Activated CD8-positive, alpha-beta memory T cell treated with anti-CD3 and anti-CD28 coated beads, Interleukin-2, amount 50 U/mL, for 48 hours (primary cell): ENCODE data around the gene PANX1.

Experiments
- DNase-seq: peaks from one replicate; pipeline ENCODE4 v3.0.0-alpha.2; 2020

Gene PANX1

DNA sequence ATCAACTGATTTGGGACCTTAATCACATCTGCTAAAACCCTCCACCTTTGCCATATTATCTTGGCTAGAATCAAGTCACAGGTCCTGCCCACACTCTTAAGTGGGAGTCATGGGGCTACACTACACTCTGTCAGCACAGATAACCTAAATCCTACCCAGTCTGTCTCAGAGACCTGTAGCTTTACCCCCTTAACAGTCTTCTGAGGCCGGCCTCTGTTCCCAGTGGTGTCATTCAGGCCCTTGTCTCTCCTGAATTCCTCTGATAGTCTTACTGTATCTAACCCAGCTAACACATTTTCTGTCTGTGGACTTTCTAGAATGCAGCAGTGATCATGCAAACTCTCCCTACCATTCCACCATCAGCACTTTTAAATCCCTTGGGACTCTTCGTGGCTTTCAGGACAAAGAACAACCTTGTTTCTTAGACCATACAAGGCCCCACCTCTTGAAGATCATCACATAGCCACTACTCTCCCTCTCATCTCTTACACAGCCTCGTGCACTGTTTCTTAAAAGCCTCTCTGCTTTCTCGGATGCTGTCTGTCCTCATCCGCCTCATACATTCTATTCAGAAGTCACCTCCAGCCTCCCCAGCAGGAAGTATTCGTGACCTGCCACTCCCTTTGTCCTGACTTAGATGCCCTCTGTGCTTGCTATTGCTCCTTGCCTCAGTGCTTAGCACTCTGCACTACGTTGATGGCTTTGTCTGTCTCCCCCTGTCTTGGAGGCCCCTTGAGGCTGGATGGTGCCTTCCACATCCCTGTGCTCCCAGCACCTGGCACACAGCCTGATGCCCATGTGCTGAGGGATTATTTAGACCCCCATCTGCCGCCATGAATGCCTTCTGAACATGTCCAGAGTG is 57.9 kb downstream of the PANX1 start:
- no peak for DNase-seq

DNA sequence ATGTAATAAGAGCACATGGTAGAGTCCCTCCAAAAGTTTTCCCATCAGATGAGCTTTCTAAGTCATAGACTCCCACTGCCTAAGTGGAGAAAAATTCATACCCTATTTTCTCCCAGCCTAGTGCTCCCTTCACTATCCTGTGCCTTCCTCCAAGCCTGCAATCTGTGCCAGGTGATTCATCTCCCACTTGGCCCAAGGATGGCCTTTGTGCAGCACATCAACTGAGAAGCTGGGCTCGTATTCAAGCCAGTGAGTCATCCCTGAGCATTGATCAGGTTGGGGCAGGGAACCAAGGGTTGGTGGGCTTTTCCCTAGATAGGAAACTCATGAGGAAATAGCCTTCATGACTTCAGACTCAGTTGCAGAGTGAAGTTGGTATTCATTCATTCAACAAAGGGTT is 64.6 kb downstream of the PANX1 start:
- DNase-seq = no peak

DNA sequence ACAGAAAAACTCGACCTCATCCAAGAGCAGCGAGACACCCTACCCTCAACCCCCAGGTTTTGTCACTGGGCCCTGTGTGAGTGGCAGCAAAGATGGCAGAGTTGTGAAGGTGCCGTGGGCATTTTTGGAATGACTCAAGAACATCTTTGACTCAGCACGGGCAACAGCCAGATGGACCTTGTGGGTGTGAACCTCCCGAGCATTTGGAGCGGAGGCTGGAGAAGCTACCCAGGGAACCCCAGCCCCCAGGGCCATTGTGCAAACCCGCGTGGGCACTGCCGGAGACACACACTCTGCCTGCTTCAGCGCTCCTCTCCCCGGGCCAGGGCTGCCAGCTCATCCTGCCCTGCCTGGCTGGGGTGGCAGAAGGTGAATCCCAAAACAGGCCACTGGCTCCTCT is 66.1 kb downstream of the PANX1 start:
- no peak for DNase-seq

DNA sequence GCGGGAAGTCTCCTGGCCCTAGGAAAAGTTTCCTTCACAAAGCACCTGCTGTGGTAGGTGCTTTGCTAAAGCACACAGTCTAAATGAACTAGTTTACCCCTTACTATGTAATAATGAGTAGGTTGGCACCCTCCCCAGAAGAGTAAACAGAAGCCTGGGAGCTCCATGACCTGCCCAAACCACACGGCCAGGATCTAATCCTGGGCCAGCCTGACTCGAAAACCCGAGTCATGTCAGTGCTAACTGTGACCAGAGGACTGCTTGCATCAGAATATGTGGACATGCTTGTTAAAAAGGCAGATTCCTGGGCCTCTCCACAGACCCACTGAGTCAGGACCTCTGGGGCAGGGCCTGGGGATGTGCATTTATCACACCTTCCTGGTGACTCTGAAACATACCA is 67.7 kb downstream of the PANX1 start:
- DNase-seq = no peak

DNA sequence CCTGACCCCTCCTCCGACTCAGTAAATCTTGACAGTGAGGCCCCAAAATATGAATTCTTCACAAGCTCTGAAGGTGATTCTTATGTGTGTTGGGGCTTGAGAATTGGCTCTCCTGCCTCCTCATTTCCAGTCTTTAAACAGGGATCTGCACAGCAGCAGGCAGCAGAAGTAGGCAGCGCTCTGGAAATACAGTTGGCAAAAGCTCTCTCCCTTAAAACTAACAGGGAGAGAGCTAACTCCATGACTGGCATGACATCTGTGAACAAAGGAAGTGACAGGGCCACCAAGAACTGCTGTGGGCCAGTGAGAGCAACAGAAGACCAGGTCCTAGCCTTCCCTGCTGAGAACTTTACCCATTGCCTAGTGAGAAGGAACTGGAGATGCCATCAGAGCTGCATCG is 70.1 kb downstream of the PANX1 start:
- DNase-seq = no peak

DNA sequence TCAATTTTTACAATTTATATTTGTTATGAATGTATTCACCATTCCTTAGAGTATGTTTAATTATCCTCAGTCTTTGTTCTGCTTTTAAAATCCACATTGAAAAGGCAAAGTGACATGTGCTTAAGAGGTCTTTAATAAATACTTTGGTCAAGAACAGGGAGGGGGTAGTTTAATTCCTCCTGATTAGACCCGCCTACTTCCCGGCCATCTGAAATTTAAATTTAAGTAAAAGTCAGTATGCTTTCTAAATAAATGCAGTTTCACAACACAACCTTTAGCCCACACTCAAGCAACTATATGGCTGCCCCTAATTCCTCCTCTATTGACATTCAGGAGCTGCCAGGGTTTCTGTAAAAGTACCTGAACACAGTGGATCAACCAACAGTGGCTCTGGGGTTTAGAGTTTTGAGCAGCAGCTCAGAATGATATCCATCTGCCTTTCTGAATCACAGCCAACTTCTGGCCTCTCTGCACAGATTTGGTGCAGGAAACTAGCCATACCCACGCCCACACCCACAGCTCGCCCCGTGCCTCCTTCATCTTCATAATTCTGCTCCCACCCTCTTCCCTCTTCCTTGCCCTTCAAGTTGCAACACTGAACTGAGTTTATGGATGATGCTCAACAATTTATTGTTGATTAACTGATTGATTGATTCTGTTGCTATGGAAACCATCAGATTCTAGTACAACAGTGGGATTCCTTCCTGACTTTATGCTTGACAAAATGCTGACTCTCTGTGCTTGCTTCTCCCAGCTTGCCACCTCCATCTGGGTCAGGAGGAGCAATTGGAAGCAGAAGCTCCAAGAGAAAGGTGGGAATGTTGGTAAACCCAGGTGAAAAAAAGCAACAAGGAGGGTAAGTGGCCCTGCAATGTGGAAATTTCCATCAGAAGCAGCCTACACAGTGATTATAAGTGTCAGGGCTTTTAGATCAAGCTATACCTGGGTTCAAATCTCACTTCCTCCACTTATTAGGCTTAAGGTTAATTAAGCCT is 70.8 kb downstream of the PANX1 start:
- no peak for DNase-seq

DNA sequence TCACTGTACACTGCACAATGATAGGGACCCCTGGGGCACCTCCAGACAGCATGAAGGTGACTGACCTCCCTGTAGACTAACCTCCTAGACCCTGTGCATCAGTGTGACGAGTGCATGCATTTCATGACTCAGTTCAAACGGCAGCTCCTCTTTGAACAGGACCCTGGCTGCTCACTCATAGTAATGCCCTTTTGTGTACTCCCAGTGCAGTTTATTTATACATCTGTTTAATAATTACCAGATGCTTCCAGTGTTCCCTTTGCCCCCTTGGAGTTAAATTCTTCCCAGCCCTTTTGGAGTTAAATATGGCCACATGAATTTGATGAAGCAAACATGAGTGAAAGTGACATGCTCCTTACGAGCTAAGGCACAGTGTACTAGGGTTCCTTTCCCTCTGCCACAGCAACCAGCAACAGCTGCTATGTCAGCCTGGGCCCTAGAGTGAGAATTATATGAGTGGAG is 72.4 kb downstream of the PANX1 start:
- DNase-seq = no peak

DNA sequence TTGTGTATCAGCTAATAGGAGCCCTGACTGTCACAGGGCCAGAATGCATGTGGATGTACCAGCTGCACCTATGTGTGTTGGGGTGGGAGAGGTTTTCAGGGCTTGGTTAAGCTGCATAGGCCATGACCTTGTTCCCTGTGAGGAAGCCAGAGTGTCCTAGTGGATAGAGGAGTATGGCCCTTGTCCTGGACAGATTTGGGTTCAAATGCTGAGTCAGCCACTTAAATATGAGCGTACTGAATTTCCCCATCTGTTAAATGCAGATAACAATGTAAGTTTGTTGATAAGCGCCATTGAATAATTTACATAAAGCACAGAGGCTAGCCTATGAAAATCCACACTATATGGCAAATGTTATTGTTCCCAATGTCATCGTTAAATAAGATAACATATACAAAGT is 74.4 kb downstream of the PANX1 start:
- DNase-seq = no peak

DNA sequence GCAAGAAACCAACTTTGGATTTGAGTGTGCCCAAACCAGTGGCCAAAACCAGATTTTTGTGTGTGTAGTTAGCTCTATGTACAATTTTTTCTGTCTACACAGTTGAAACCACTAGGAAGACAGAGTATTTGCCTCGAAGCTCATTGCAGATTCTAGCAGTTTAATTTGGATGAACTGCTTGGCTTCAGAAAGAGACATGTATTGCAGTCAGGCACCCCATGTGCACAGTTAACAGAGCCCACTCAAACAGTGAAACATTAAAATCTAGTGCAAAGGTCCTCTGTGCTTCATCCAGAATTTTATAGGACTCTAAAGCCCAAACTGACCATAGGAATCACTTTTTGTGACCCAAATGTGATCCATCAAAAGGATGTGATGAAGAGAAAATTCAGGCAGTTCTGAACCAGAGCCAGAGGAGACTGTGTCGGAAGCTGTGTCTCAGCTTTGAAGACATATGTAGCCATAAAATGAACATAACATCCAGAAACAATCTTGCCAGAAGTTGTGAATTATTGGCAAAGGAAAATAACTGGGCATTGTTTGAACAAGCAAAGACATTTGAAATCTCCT is 82.7 kb downstream of the PANX1 start:
- no peak for DNase-seq

DNA sequence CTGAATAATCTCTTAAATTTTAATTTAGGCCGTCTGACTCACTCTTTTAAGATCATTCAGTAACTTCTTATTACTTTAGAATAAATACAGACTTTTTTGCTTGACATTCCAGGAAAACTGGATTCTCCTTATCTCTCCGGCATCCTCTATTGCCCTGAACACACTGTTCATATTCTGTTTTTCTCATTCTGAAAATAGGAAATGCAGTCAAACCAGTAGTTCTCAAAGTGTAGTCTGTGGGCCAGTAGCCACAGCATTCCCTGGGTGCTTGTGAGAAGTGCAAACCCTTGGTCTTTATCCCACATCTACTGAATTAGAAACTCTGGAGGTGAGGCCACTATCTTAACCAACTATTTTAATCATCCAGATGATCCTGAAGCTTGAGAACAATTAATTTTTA is 84.3 kb downstream of the PANX1 start:
- DNase-seq = no peak

DNA sequence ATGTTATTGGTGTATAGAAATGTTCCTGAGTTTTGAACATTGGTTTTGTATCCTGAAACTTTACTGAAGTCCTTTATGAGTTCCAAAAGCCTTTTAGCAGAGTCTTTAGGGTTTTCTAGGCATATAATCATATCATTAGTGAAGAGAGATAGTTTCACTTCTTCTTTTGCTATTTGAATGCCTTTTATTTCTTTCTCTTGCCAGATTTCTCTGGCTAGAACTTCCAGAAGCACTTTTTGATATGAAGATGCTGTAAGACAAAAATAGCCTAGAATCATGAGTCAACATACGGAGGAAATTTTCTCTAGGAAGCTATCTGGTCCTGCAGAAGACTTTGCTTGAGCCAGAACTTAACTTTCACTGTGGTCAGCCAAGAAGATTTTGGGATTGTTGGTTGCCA is 89.1 kb downstream of the PANX1 start:
- DNase-seq = no peak

DNA sequence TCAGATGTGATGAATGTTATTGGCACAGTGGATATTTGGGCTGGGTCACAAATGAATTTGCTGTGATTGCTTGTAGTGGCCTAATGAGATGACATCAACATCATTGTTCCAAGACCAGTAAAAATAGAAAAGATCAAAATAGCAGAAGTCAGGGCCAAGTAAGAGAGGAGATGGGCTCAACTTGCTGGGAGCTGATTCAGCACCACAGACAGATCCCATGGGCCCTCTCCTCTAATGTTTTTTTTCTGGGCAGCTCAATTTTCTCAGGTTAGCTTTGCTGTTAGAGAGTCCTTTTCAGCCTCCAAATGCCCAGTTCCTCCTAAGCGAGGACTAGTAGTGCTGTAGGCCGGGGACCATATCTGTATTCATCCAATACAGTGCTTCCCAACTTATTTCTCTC is 89.7 kb downstream of the PANX1 start:
- DNase-seq = no peak

DNA sequence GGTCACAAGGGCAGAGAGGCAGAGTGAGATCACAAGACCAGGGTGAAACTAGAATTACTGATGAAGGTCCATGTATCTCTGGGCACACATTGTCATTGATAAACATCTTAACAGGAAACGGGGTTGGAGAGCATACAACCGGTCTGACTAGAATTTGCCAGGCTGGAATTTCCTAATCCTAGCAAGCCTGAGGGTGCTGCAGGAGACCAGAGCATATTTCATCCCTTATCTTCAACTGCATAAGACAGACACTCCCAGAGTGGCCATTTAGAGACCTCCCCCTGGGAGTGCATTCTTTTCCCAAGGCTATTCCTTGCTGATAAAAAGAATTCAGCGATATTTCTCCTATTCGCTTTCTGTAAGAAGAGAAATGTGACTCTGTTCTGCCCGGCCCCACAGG is 91.1 kb downstream of the PANX1 start:
- DNase-seq = no peak

DNA sequence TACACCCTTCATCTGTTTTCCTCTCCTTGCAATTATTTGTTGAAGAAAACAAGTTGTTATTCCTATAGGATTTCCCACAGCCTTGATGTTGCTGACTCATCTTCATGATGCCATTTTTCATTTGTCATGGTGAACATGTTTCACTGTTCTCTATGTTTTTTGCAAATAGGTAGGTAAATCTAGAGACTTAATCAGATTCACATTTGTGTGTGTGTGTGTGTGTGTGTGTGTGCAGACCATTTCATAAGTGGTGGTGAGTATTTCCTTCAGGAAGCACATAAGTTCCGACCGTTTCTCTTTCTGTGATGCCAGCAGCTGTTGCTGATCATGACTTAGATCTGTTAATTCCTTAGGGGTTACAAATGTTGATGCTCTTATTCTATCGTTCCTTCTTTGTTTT is 95.4 kb downstream of the PANX1 start:
- no peak for DNase-seq
